SK-N-SH (cell line): ENCODE data around the gene ASS1. TPM values are rescaled to one million over a fixed set of nuclear protein-coding genes. Genes with fewer than 3 reads are reported as not detected.

ENCODE experiments used
- CTCF ChIA-PET: fragments of 300-600, 350-600 bp; formaldehyde crosslinking; extraction: SDS; loops from one replicate; lab custom pipeline; 2021; lab: Yijun Ruan, JAX
- POLR2A ChIA-PET: fragments of 350-600 bp; sonication (Branson Sonifier 250); formaldehyde crosslinking; extraction: SDS; loops from one replicate; lab custom pipeline; 2020; ENCODE audit warnings: antibody characterized with exemption, inconsistent platforms; lab: Yijun Ruan, JAX
- DNase-seq: peaks from one replicate; pipeline ENCODE4 v3.0.0; 2012
- H2AFZ ChIP-seq: fragments of 200-600 bp; sonication (generic); 2 replicates; pipeline ENCODE4 v1.8.1; 2016; ENCODE audit warnings: antibody characterized with exemption, mild to moderate bottlenecking, low read depth
- H3F3A ChIP-seq: fragments of 200-600 bp; sonication (generic); replicated peaks from 2 replicates; pipeline ENCODE3; 2016; ENCODE audit warnings: antibody characterized with exemption, mild to moderate bottlenecking; ENCODE audit not compliant: insufficient read depth
- H3K27ac ChIP-seq, 2 experiments: fragments of 200-500 bp in 1 of 2; fragments of 200-600 bp in 1 of 2; sonication (Bioruptor generic) in 1 of 2; sonication (generic), shearing (Covaris generic) in 1 of 2; 2 replicates each; pipeline versions ENCODE4 v1.5.1 to v1.6.1; 2014 to 2016; ENCODE audit warnings: low read depth in 2 of 2, inconsistent platforms in 1 of 2, low read length in 1 of 2, mild to moderate bottlenecking in 1 of 2, mixed read lengths in 1 of 2
- H3K27me3 ChIP-seq: fragments of 200-600 bp; sonication (generic), shearing (Covaris generic); 2 replicates; pipeline ENCODE4 v1.6.1; 2016; ENCODE audit warnings: mixed run types; ENCODE audit not compliant: insufficient read depth
- H3K36me3 ChIP-seq, 2 experiments: fragments of 200-500 bp in 1 of 2; fragments of 200-600 bp in 1 of 2; sonication (Bioruptor generic) in 1 of 2; sonication (generic) in 1 of 2; replicated peaks in 1 of 2; 2 replicates each; pipeline versions ENCODE3 to v1.5.1; 2014 to 2016; ENCODE audit warnings: low read length in 1 of 2, mild to moderate bottlenecking in 1 of 2; ENCODE audit not compliant: insufficient read depth in 2 of 2, control insufficient read depth in 1 of 2
- H3K4me1 ChIP-seq, 2 experiments: fragments of 200-500 bp in 1 of 2; fragments of 200-600 bp in 1 of 2; sonication (Bioruptor generic) in 1 of 2; sonication (generic), shearing (Covaris generic) in 1 of 2; 2 replicates each; pipeline versions ENCODE4 v1.5.1 to v1.6.1; 2014 to 2016; ENCODE audit warnings: low read depth in 1 of 2, low read length in 1 of 2, mixed run types in 1 of 2; ENCODE audit not compliant: insufficient read depth in 2 of 2, control insufficient read depth in 1 of 2
- H3K4me2 ChIP-seq: fragments of 200-600 bp; sonication (generic), shearing (Covaris generic); 2 replicates; pipeline ENCODE4 v1.6.1; 2017; ENCODE audit warnings: mixed run types
- H3K4me3 ChIP-seq, 2 experiments: fragments of 200-500 bp in 1 of 2; fragments of 200-600 bp in 1 of 2; sonication (Bioruptor generic) in 1 of 2; sonication (generic), shearing (Covaris generic) in 1 of 2; 2 replicates each; pipeline versions ENCODE4 v1.5.1 to v1.8.1; 2014 to 2016; ENCODE audit warnings: low read depth in 2 of 2, inconsistent platforms in 1 of 2, low read length in 1 of 2, mild to moderate bottlenecking in 1 of 2, mixed read lengths in 1 of 2, moderate library complexity in 1 of 2
- H3K79me2 ChIP-seq: fragments of 200-600 bp; sonication (generic); 2 replicates; pipeline ENCODE4 v1.8.1; 2017; ENCODE audit warnings: mild to moderate bottlenecking; ENCODE audit not compliant: insufficient read depth
- H3K9ac ChIP-seq: fragments of 200-600 bp; sonication (generic); 2 replicates; pipeline ENCODE4 v1.6.1; 2017; ENCODE audit warnings: mixed run types
- H3K9me2 ChIP-seq: fragments of 200-600 bp; sonication (generic); 2 replicates; pipeline ENCODE4 v1.6.1; 2017; ENCODE audit warnings: mixed run types
- H3K9me3 ChIP-seq: fragments of 200-600 bp; sonication (generic); 2 replicates; pipeline ENCODE4 v1.6.1; 2017; ENCODE audit warnings: mixed run types, mild to moderate bottlenecking, moderate library complexity
- H4K20me1 ChIP-seq: fragments of 200-600 bp; sonication (generic); 2 replicates; pipeline ENCODE4 v1.6.1; 2017; ENCODE audit warnings: mild to moderate bottlenecking, mixed run types; ENCODE audit not compliant: insufficient read depth
- CHD2 ChIP-seq: fragments of 150-350 bp; IDR thresholded peaks from 2 replicates; pipeline ENCODE4 v1.6.1; 2018; ENCODE audit warnings: low read length; ENCODE audit not compliant: partially characterized antibody
- EZH2phosphoT487 ChIP-seq: fragments of 200-600 bp; sonication (generic); IDR thresholded peaks from 2 replicates; pipeline ENCODE4 v1.6.1; 2017; ENCODE audit warnings: low read depth, mixed run types, mild to moderate bottlenecking, antibody characterized with exemption, moderate library complexity, borderline replicate concordance
- FOXJ3 ChIP-seq: sonication (generic); formaldehyde crosslinking; IDR thresholded peaks from 2 replicates; pipeline ENCODE4 v1.5.1; 2020; ENCODE audit warnings: mild to moderate bottlenecking, missing genetic modification reagents
- GABPA ChIP-seq: IDR thresholded peaks from 2 replicates; pipeline ENCODE4 v1.4.0; 2012; ENCODE audit warnings: low read depth, mild to moderate bottlenecking
- GATA2 ChIP-seq: sonication (generic); formaldehyde crosslinking; IDR thresholded peaks from 2 replicates; pipeline ENCODE4 v1.5.0; 2020; ENCODE audit warnings: mild to moderate bottlenecking, missing genetic modification reagents
- JUND ChIP-seq: IDR thresholded peaks from 2 replicates; pipeline ENCODE4 v1.4.0; 2012
- MEF2A ChIP-seq: IDR thresholded peaks from 2 replicates; pipeline ENCODE4 v1.4.0; 2012; ENCODE audit warnings: low read depth, borderline replicate concordance
- POLR2AphosphoS5 ChIP-seq: IDR thresholded peaks from 2 replicates; pipeline ENCODE4 v1.6.1; 2012; ENCODE audit warnings: low read depth, low read length
- RAD21 ChIP-seq: IDR thresholded peaks from 2 replicates; pipeline ENCODE4 v1.6.1; 2012; ENCODE audit warnings: mild to moderate bottlenecking, low read length
- RCOR1 ChIP-seq: fragments of 150-350 bp; IDR thresholded peaks from 2 replicates; pipeline ENCODE4 v1.6.1; 2017; ENCODE audit warnings: antibody characterized with exemption, low read length
- RFX5 ChIP-seq: IDR thresholded peaks from 2 replicates; pipeline ENCODE4 v1.6.1; 2012; ENCODE audit warnings: mild to moderate bottlenecking, improper control_type of control experiment, low read length
- SIN3A ChIP-seq: IDR thresholded peaks from 2 replicates; pipeline ENCODE4 v1.6.1; 2012; ENCODE audit warnings: low read depth, mild to moderate bottlenecking, low read length, moderate library complexity, borderline replicate concordance
- SMC3 ChIP-seq: IDR thresholded peaks from 2 replicates; pipeline ENCODE4 v1.6.1; 2012; ENCODE audit warnings: low read depth, low read length, improper control_type of control experiment
- USF1 ChIP-seq: IDR thresholded peaks from 2 replicates; pipeline ENCODE4 v1.4.0; 2012; ENCODE audit warnings: low read depth, borderline replicate concordance
- YY1 ChIP-seq: IDR thresholded peaks from 2 replicates; pipeline ENCODE4 v1.4.0; 2012; ENCODE audit warnings: low read depth, mild to moderate bottlenecking
- WGBS: methylation state at CpG from one replicate; pipeline ENCODE4 v1.1.6; 2017; ENCODE audit warnings: low lambda C conversion rate; 5-methylcytosine and 5-hydroxymethylcytosine counted together
- polyA plus RNA-seq, 3 experiments: library from polyadenylated mRNA; depleted of rRNA; stranded (reverse); fragments of >200 nt; gene quantifications; 2 replicates each; pipeline ENCODE4 v1.2.3, GENCODE V29; 2012
- TF ChIP-seq, protein P1 (sequence below): fragments of 150-350 bp; IDR thresholded peaks from 2 replicates; pipeline ENCODE4 v1.6.1; 2016; ENCODE audit warnings: mild to moderate bottlenecking, low read depth, low read length
- TF ChIP-seq, protein P2 (sequence below): IDR thresholded peaks from 2 replicates; pipeline ENCODE4 v1.4.0; 2012; ENCODE audit warnings: low read depth, borderline replicate concordance

ASS1 gene
- polyA plus RNA-seq, 1 of the 3 experiments (the other 2 are of a cell fraction), result 0.59 TPM

GRCh38 chr9:130402243-130402642 is 42.5 kb upstream of the ASS1 start:
- H3K4me1 ChIP-seq, result peaks cover 0 to 16% of the 10 kb centered on the region in 2 experiments; a peak in 1 of 4 replicates
- H3K9me2 ChIP-seq, result no peaks in the 10 kb centered on the region
- no peaks in the 10 kb centered on the region for H3K36me3 ChIP-seq
- no peak overlapping the region for H3K27ac ChIP-seq
- POLR2A ChIA-PET, result no interaction called here
- no peak overlapping the region for H2AFZ ChIP-seq
- H3K4me2 ChIP-seq, result no peak overlapping the region
- no peak for TF ChIP-seq RCOR1
- no peak for TF ChIP-seq POLR2AphosphoS5
- TF ChIP-seq RAD21, result no peak
- TF ChIP-seq SIN3A, result no peak
- TF ChIP-seq, protein P1, sequence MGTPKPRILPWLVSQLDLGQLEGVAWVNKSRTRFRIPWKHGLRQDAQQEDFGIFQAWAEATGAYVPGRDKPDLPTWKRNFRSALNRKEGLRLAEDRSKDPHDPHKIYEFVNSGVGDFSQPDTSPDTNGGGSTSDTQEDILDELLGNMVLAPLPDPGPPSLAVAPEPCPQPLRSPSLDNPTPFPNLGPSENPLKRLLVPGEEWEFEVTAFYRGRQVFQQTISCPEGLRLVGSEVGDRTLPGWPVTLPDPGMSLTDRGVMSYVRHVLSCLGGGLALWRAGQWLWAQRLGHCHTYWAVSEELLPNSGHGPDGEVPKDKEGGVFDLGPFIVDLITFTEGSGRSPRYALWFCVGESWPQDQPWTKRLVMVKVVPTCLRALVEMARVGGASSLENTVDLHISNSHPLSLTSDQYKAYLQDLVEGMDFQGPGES, result no peak
- TF ChIP-seq GATA2 (CRISPR knock-in tag), result no peak
- TF ChIP-seq YY1, result no peak
- no peak for TF ChIP-seq JUND
- TF ChIP-seq GABPA, result no peak
- TF ChIP-seq SMC3, result no peak
- TF ChIP-seq RFX5, result no peak
- TF ChIP-seq FOXJ3 (CRISPR knock-in tag), result no peak
- no peak for TF ChIP-seq EZH2phosphoT487
- TF ChIP-seq USF1, result no peak
- no peak for TF ChIP-seq CHD2
- no peak for TF ChIP-seq MEF2A
- TF ChIP-seq, protein P2, sequence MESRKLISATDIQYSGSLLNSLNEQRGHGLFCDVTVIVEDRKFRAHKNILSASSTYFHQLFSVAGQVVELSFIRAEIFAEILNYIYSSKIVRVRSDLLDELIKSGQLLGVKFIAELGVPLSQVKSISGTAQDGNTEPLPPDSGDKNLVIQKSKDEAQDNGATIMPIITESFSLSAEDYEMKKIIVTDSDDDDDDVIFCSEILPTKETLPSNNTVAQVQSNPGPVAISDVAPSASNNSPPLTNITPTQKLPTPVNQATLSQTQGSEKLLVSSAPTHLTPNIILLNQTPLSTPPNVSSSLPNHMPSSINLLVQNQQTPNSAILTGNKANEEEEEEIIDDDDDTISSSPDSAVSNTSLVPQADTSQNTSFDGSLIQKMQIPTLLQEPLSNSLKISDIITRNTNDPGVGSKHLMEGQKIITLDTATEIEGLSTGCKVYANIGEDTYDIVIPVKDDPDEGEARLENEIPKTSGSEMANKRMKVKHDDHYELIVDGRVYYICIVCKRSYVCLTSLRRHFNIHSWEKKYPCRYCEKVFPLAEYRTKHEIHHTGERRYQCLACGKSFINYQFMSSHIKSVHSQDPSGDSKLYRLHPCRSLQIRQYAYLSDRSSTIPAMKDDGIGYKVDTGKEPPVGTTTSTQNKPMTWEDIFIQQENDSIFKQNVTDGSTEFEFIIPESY, result no peak
- no peaks in the 10 kb centered on the region for H3F3A ChIP-seq
- no peak for DNase-seq
- no peaks in the 10 kb centered on the region for H3K79me2 ChIP-seq
- WGBS, result 50% methylated on average over 2 of the region's 3 CpGs
- H3K27me3 ChIP-seq, result no peaks in the 10 kb centered on the region
- H4K20me1 ChIP-seq, result no peaks in the 10 kb centered on the region
- no peaks in the 10 kb centered on the region for H3K9me3 ChIP-seq
- H3K4me3 ChIP-seq, result no peak overlapping the region
- no peak overlapping the region for H3K9ac ChIP-seq
- CTCF ChIA-PET, result no interaction called here
